Medulla oblongata (tissue), 1 donor: ENCODE results near the gene NXPH4.
A peak's percentile ranks its signal among the peaks of the same experiment; 100 is the strongest.

ENCODE experiments used
- DNase-seq: peaks from one replicate; pipeline ENCODE4 v3.0.0-alpha.2; 2015; ENCODE audit errors: extremely low spot score

The NXPH4 gene

DNA sequence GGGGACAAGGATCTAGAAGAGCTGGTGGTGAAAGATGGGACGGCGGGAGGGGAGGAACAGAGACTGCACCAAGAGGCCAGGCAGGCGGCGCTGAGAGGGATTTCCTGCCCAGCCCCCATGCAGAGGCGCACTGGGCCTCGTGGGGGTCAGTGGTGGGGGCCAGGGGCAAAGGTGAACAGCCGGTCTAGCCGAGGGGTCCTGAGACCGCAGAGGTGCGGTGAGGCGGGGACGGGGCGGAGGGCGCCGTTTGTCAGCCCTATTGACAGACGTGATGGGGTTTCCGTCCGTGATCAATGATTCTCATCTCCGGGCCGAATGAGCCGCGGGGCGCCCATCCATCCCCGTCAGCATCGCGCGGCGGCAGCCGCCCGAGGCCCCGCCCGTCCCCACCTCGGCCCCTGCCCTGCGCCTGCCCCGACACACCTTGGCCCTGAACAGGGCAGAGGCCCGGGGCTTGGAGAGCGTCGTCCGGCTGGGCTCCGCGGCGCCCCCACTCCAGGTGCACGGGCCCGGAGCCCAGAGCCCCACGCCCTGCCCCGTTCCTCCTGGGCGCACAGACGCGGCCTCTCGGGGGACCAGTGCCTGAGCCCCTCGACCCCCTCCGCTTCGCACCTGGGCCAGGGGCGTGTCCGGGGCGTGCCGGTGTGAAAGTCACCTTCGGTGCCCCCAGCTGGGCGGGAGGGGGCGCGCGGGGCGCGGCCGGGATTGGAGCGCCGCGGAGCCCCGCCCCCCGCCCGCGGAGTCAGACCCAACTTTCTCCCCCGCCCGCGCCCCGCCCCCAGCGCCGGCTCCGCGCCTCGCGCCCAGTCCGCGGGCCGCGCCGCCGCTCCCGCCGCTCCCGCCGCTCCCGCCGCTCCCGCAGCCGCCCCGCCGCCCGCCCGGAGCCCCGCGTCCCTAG is at the start of gene NXPH4:
Gene NXPH4, plus strand, starts transcription at position 781 of the 898 bp plus-strand sequence. CDS start 176 bp downstream, outside the sequence.
- no peak for DNase-seq

GRCh38 chr12:57166971-57167371 is 49.6 kb upstream of the NXPH4 start:
- no peak for DNase-seq

DNA sequence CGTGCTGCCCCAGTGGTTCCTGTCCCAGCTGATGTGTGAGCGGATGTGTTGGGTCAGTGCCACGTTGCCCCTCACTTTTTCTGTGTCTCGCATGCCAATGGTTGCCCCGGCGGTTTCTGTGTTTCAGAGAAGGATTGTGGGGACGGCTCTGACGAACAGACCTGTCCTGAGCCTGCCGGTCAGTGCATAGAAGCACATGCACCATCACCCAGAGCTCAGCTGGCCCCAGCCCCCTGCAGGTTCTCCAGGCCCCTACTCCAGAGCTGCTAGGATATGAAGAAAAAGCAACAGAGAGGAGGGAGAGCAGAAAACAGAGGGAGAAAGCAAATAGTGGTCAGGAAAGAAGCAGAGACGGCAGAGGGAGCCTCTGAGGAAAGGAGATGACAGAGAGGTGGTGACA is 48.5 kb upstream of the NXPH4 start:
- no peak for DNase-seq

DNA sequence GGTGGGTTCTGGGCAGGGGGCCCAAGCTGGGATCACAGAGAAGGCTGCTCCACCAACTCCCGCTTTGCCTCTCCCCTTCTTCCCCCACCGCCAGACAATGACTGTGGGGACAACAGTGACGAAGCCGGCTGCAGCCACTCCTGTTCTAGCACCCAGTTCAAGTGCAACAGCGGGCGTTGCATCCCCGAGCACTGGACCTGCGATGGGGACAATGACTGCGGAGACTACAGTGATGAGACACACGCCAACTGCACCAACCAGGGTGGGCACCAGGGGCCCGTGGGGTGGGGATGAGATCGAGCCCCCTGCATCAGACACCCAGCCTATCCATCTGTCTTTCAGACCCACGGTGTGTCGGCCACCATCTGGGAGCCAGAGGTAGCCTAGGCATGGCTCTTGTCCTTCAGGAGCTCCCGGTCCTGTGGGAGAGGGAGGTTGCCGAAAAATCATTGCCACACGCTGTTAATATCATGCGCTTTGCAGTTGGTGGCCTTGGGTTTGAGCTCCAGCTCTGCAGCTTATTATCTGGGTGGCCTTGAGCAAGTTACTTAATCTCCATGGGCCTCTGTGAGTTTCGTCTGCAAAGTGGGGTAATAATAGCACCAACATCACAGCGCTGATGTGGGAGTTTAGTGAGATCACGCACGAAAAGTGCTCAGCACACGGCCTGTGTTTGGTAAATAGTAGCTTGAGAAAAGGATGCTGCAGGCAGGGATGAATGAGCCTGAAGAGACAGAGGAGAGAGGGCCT is 47.4 kb upstream of the NXPH4 start:
- DNase-seq = no peak

- DNase-seq = no peak
Measured at GRCh38 chr12:57169969-57170368, 46.6 kb upstream of the NXPH4 start.

GRCh38 chr12:57170408-57170807 is 46.2 kb upstream of the NXPH4 start:
- DNase-seq = no peak

- no peak for DNase-seq
Measured at GRCh38 chr12:57170927-57171326, 45.7 kb upstream of the NXPH4 start.

GRCh38 chr12:57171668-57172067 is 44.9 kb upstream of the NXPH4 start:
- DNase-seq = no peak

- DNase-seq = no peak
Measured at GRCh38 chr12:57173089-57173488, 43.5 kb upstream of the NXPH4 start.

DNA sequence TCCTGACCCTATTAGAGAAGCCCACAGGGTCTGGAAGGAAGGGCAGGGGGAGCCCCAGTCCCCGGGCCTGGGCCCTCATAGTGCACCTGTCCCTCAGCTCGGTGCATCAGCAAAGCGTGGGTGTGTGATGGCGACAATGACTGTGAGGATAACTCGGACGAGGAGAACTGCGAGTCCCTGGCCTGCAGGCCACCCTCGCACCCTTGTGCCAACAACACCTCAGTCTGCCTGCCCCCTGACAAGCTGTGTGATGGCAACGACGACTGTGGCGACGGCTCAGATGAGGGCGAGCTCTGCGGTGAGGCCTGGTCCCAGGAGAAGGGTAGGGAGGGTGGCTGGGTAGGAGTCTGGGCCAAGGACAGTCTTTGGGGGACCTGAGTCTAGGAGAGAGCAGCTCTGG is 42.9 kb upstream of the NXPH4 start:
- DNase-seq = no peak

GRCh38 chr12:57175428-57176138 is 41.0 kb upstream of the NXPH4 start:
- peak; percentile 86 for DNase-seq

DNA sequence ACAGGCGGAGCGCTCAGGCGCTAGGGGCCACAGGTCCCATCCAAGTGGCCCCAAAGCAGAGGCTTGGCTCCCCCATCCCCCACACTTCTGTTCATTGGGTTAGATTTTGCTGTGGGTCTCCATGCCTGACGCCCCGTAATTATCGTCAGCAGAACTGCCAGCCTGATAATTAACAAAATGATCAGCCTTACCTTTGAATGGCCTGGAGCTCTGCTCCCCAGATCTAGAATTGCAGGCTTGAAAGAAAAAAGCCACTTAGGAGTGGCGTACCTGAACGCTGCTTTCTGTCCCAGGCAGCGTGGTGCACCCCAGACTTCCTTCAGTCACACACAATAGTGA is 40.5 kb upstream of the NXPH4 start:
- no peak for DNase-seq

GRCh38 chr12:57176846-57177245 is 39.7 kb upstream of the NXPH4 start:
- no peak for DNase-seq

DNA sequence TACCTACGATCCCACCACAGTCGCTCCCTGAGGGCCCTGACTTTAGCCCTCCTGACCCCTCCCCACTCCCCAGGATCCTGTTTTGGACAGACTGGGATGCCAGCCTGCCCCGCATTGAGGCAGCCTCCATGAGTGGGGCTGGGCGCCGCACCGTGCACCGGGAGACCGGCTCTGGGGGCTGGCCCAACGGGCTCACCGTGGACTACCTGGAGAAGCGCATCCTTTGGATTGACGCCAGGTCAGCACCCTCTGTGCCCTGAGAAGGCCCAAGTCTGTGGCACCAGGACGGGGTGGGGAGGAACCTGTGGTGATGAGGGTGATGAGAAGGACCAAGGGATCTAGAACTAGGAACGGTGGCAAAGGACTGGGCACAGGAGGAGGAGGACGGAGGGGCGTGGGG is 39.2 kb upstream of the NXPH4 start:
- DNase-seq = no peak

GRCh38 chr12:57178213-57178612 is 38.4 kb upstream of the NXPH4 start:
- no peak for DNase-seq

DNA sequence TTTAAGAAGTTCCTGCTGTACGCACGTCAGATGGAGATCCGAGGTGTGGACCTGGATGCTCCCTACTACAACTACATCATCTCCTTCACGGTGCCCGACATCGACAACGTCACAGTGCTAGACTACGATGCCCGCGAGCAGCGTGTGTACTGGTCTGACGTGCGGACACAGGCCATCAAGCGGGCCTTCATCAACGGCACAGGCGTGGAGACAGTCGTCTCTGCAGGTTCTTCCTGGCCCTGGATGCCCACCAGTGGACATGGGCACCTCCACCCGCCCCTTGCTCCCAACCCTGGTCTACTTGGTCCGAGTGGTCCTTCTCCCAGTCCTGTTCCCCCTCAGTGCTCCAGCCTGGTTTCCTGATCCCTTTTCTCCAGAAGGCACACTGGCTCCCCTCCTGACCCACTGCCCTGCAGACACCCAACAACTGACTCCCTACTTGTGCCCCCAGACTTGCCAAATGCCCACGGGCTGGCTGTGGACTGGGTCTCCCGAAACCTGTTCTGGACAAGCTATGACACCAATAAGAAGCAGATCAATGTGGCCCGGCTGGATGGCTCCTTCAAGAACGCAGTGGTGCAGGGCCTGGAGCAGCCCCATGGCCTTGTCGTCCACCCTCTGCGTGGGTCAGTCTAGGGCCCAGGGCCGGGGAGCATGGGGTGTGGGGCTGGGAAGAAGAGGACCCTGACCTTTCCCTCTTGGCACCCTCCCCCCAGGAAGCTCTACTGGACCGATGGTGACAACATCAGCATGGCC is 37.1 kb upstream of the NXPH4 start:
- DNase-seq = no peak

DNA sequence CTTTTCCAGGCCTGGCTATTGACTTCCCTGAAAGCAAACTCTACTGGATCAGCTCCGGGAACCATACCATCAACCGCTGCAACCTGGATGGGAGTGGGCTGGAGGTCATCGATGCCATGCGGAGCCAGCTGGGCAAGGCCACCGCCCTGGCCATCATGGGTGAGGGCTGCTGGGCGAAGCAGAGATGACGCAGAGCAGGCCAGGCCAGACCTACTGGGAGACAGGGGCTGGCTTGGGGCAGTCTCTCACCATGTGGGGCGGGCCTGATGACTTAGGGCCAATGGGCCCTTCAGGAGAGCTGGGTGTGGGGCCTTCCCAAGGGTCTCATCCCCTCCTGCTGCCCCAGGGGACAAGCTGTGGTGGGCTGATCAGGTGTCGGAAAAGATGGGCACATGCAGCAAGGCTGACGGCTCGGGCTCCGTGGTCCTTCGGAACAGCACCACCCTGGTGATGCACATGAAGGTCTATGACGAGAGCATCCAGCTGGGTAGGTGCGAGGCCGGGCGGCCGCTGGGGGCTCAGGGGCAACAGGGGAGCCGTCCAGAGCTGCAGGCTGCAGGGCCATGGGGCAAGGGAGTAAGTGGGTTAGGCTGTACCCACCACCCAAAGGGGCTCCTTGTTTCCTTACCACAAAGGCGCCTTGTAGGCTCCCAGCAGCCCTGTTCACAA is 36.1 kb upstream of the NXPH4 start:
- DNase-seq = no peak

GRCh38 chr12:57181072-57181471 is 35.5 kb upstream of the NXPH4 start:
- DNase-seq = no peak

DNA sequence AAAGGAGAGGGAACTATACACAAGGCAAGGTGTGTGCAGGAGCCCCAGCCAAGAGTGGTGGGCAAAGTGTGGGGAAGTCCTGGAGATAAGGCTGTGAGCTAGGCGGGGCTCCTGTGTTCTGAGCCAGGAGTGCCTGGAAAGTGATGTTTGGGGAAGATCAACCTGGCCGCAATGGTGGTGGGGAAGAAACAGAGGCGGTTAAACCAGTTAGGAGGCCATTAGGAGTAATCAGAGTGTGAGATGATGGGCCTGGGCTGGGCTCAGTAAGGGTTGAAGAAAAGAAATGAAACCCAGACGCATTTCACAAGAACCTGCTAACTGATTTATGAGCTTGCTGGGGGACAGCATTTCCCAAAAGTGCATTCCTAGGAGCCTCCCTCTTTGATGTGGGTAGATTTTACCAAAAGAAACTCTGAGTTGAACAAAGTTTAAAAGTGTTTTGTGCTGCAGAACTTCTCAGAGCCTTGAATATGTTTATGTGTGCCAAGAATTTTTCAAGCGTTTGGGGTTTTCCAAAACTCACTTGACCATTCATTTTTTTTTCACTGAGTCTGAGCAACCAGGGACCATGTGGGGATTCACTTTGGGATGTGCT is 34.9 kb upstream of the NXPH4 start:
- no peak for DNase-seq

DNA sequence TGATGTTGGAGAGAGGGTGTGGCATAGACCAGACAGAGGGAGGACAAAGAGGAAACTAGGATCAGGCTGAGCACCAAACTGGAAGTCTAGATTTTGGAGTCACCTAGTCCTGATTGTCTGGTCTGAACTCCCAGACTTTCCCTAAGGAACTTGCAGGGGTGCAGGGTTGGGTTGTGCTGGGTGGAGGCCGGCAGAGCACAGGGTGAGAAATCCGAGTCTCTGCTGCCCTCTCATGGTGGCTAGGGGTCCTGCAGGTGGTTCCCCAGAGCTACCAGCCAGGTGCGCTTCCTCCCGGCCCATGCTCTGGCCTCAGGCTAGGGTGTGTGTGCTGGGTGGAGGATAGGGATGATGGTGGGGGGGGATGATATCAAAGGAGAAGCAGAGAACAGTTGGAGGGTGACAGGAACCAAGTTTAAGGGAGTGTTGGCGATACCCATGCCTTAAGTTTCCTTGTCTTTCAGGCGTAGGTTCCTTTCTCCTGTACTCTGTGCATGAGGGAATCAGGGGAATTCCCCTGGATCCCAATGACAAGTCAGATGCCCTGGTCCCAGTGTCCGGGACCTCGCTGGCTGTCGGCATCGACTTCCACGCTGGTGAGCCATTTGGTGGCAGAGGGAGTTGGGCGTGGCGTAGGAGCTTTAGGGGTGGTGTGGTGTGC is 33.5 kb upstream of the NXPH4 start:
- peak; percentile 68 for DNase-seq
